ENCODE results near the gene HSPB9. TPM values are rescaled to one million over a fixed set of nuclear protein-coding genes. Genes with fewer than 3 reads are reported as not detected.

Gene HSPB9
- total and polyA plus RNA-seq, 9 donors, result 0.15 to 0.95 (median 0.47) TPM; not detected in 1

DNA sequence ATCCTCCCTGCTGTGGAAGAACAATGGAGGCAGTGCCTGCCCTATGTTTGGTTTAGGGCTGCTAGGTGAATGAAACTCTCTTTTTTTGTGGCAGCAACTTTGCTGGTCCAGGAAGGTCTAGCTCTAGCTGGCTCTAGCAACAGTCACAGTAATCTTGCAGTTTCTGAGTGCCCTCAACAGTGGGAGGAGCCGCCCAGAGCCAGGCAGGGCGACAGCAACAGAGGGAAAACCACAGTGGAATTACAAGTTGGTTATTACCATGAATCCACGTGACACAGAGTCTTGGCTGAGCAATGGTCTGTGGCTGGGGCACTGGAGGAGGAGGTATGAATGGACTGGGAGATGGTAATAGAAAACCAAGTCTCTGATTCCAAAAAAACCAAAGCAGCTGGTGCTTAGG, 10.3 kb downstream of the HSPB9 start:
- intact Hi-C loops (cut with DNase I), result no loop called here
- no peak for DNase-seq
- 58 to 72% (median 71%) methylated on average over 3 of the region's 3 CpGs for WGBS, 3 donors
- Histone ChIP-seq H3K27ac (no peak overlapping the region), H3K27me3 (no peaks in the 10 kb centered on the region), H3K36me3 (no peaks in the 10 kb centered on the region), H3K4me1 (ENCODE audit: insufficient read depth) (peaks cover 12% of the 10 kb centered on the region), H3K9me3 (no peaks in the 10 kb centered on the region), H3K4me3 (no peak overlapping the region)
- TF ChIP-seq, protein P1, sequence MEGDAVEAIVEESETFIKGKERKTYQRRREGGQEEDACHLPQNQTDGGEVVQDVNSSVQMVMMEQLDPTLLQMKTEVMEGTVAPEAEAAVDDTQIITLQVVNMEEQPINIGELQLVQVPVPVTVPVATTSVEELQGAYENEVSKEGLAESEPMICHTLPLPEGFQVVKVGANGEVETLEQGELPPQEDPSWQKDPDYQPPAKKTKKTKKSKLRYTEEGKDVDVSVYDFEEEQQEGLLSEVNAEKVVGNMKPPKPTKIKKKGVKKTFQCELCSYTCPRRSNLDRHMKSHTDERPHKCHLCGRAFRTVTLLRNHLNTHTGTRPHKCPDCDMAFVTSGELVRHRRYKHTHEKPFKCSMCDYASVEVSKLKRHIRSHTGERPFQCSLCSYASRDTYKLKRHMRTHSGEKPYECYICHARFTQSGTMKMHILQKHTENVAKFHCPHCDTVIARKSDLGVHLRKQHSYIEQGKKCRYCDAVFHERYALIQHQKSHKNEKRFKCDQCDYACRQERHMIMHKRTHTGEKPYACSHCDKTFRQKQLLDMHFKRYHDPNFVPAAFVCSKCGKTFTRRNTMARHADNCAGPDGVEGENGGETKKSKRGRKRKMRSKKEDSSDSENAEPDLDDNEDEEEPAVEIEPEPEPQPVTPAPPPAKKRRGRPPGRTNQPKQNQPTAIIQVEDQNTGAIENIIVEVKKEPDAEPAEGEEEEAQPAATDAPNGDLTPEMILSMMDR (IDR thresholded peaks at IDR 0.05), result no peak
- TF ChIP-seq POLR2A (IDR thresholded peaks at IDR 0.05) (no peak), EP300 (IDR thresholded peaks at IDR 0.05) (no peak)

GRCh38 chr17:42133461-42134041, 10.9 kb downstream of the HSPB9 start:
- no peak for DNase-seq
- no peaks in the 10 kb centered on the region for H3K27me3 ChIP-seq
- H3K4me3 ChIP-seq, result no peak overlapping the region
- intact Hi-C loops (cut with DNase I), result no loop called here
- H3K27ac ChIP-seq, result no peak overlapping the region
- peaks cover 12% of the 10 kb centered on the region for H3K4me1 ChIP-seq (ENCODE audit: insufficient read depth)
- no peaks in the 10 kb centered on the region for H3K36me3 ChIP-seq
- 45 to 58% (median 53%) methylated on average over 4 of the region's 4 CpGs for WGBS, 3 donors
- H3K9me3 ChIP-seq, result no peaks in the 10 kb centered on the region
- TF ChIP-seq EP300 (IDR thresholded peaks at IDR 0.05) (no peak), POLR2A (IDR thresholded peaks at IDR 0.05) (no peak)
- TF ChIP-seq, protein P1 (IDR thresholded peaks at IDR 0.05), result no peak

GRCh38 chr17:42135151-42135550, 12.5 kb downstream of the HSPB9 start:
- H3K27me3 ChIP-seq, result no peaks in the 10 kb centered on the region
- no peak for TF ChIP-seq EP300 (IDR thresholded peaks at IDR 0.05)
- TF ChIP-seq, protein P1 (IDR thresholded peaks at IDR 0.05), result no peak
- no peak for TF ChIP-seq POLR2A (IDR thresholded peaks at IDR 0.05)
- peak overlapping the region in 1 of 2 donors; percentile 51 for H3K27ac ChIP-seq
- 39 to 58% (median 49%) methylated on average over 6 of the region's 6 CpGs for WGBS, 3 donors
- no peak for DNase-seq
- H3K4me1 ChIP-seq (ENCODE audit: insufficient read depth), result peaks cover 10% of the 10 kb centered on the region
- no peaks in the 10 kb centered on the region for H3K36me3 ChIP-seq
- intact Hi-C loops (cut with DNase I), result no loop called here
- H3K9me3 ChIP-seq, result no peaks in the 10 kb centered on the region
- no peak overlapping the region for H3K4me3 ChIP-seq

- peak overlapping the region in 1 of 2 donors; percentile 51 for H3K27ac ChIP-seq
- no peaks in the 10 kb centered on the region for H3K27me3 ChIP-seq
- peak; percentile 78 to 82 (median 78) for DNase-seq
- intact Hi-C loops (cut with DNase I), result no loop called here
- no peaks in the 10 kb centered on the region for H3K36me3 ChIP-seq
- H3K4me3 ChIP-seq, result no peak overlapping the region
- peaks cover 10% of the 10 kb centered on the region for H3K4me1 ChIP-seq (ENCODE audit: insufficient read depth)
- WGBS, 3 donors, result 14 to 36% (median 25%) methylated on average over 15 of the region's 15 CpGs
- H3K9me3 ChIP-seq, result no peaks in the 10 kb centered on the region
- TF ChIP-seq EP300 (IDR thresholded peaks at IDR 0.05) (no peak), POLR2A (IDR thresholded peaks at IDR 0.05) (no peak)
- TF ChIP-seq, protein P1 (IDR thresholded peaks at IDR 0.05), result no peak
These were observed 13.4 kb downstream of the HSPB9 start for GRCh38 chr17:42135664-42136653.
